ENCODE data around the gene KBTBD4.

GRCh38 chr11:47605921-47606320, 27.2 kb upstream of the KBTBD4 start:
- TF ChIP-seq, protein P1, sequence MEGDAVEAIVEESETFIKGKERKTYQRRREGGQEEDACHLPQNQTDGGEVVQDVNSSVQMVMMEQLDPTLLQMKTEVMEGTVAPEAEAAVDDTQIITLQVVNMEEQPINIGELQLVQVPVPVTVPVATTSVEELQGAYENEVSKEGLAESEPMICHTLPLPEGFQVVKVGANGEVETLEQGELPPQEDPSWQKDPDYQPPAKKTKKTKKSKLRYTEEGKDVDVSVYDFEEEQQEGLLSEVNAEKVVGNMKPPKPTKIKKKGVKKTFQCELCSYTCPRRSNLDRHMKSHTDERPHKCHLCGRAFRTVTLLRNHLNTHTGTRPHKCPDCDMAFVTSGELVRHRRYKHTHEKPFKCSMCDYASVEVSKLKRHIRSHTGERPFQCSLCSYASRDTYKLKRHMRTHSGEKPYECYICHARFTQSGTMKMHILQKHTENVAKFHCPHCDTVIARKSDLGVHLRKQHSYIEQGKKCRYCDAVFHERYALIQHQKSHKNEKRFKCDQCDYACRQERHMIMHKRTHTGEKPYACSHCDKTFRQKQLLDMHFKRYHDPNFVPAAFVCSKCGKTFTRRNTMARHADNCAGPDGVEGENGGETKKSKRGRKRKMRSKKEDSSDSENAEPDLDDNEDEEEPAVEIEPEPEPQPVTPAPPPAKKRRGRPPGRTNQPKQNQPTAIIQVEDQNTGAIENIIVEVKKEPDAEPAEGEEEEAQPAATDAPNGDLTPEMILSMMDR (conservative IDR thresholded peaks at IDR 0.05 in 1 of 2, IDR thresholded peaks at IDR 0.05 in 1 of 2; ENCODE audit: low read depth in 1 of 2, low read length in 2 of 2), result no peak
- no peak for TF ChIP-seq EZH2 (IDR thresholded peaks at IDR 0.05; ENCODE audit: low read length, missing control alignments)

Data from fibroblast of lung (primary cell).